MM.1S (cell line): ENCODE measurements around the gene PPARD.
A peak's percentile ranks its signal among the peaks of the same experiment; 100 is the strongest.

Experiments
- DNase-seq: peaks from one replicate; pipeline ENCODE4 v3.0.0-alpha.2; 2015
- H2AFZ ChIP-seq: fragments of 300-600 bp; sonication (generic); 2 replicates; pipeline ENCODE4 v1.6.0; 2016; ENCODE audit warnings: antibody characterized with exemption, low read length
- H3F3A ChIP-seq: fragments of 300-600 bp; sonication (generic); 2 replicates; pipeline ENCODE4 v1.6.1; 2016; ENCODE audit warnings: mild to moderate bottlenecking, antibody characterized with exemption, low read length, moderate library complexity, mixed read lengths; ENCODE audit not compliant: insufficient read depth
- H3K27ac ChIP-seq: fragments of 300-600 bp; sonication (generic); 2 replicates; pipeline ENCODE4 v1.5.1; 2016; ENCODE audit warnings: mild to moderate bottlenecking, low read length
- H3K27me3 ChIP-seq: fragments of 300-600 bp; sonication (generic); replicated peaks from 2 replicates; pipeline ENCODE4 v1.6.0; 2016; ENCODE audit warnings: low read length; ENCODE audit not compliant: insufficient read depth
- H3K36me3 ChIP-seq: fragments of 300-600 bp; sonication (generic); replicated peaks from 2 replicates; pipeline ENCODE4 v1.6.1; 2016; ENCODE audit warnings: mild to moderate bottlenecking, low read length, mixed read lengths; ENCODE audit not compliant: insufficient read depth
- H3K4me1 ChIP-seq: fragments of 300-600 bp; sonication (generic); 2 replicates; pipeline ENCODE4 v1.6.1; 2016; ENCODE audit warnings: low read length, mixed read lengths
- H3K4me2 ChIP-seq: fragments of 300-600 bp; sonication (generic); 2 replicates; pipeline ENCODE4 v1.6.0; 2016; ENCODE audit warnings: low read depth, low read length
- H3K4me3 ChIP-seq: fragments of 300-600 bp; sonication (generic); 2 replicates; pipeline ENCODE4 v1.5.1; 2016; ENCODE audit warnings: low read length, mixed read lengths
- H3K79me2 ChIP-seq: fragments of 300-600 bp; sonication (generic); 2 replicates; pipeline ENCODE4 v1.6.1; 2016; ENCODE audit warnings: mixed run types, low read length, mixed read lengths
- H3K9ac ChIP-seq: fragments of 300-600 bp; sonication (generic); 2 replicates; pipeline ENCODE4 v1.6.1; 2016; ENCODE audit warnings: low read length, mixed read lengths
- H3K9me2 ChIP-seq: fragments of 300-600 bp; sonication (generic); replicated peaks from 2 replicates; pipeline ENCODE4 v1.6.1; 2016; ENCODE audit warnings: mild to moderate bottlenecking, low read length, mixed read lengths; ENCODE audit not compliant: insufficient read depth
- H3K9me3 ChIP-seq: fragments of 300-600 bp; sonication (generic); replicated peaks from 2 replicates; pipeline ENCODE4 v1.6.1; 2016; ENCODE audit warnings: mild to moderate bottlenecking, low read length, mixed read lengths; ENCODE audit not compliant: insufficient read depth
- H4K20me1 ChIP-seq: fragments of 300-600 bp; sonication (generic); 2 replicates; pipeline ENCODE4 v1.6.1; 2016; ENCODE audit warnings: mild to moderate bottlenecking, low read length, moderate library complexity, mixed read lengths; ENCODE audit not compliant: insufficient read depth
- EZH2 ChIP-seq: fragments of 300-600 bp; sonication (generic); optimal IDR thresholded peaks from 2 replicates; pipeline ENCODE3; 2017; ENCODE audit warnings: low read depth, mild to moderate bottlenecking, antibody characterized with exemption, low read length, mixed read lengths
- EZH2phosphoT487 ChIP-seq: fragments of 300-600 bp; sonication (generic); IDR thresholded peaks from 2 replicates; pipeline ENCODE4 v1.6.1; 2018; ENCODE audit warnings: antibody characterized with exemption, low read length
- TF ChIP-seq, protein P1 (sequence below): fragments of 300-600 bp; sonication (generic); IDR thresholded peaks from 2 replicates; pipeline ENCODE4 v1.5.1; 2016; ENCODE audit warnings: antibody characterized with exemption, low read length, mixed read lengths

PPARD gene

DNA sequence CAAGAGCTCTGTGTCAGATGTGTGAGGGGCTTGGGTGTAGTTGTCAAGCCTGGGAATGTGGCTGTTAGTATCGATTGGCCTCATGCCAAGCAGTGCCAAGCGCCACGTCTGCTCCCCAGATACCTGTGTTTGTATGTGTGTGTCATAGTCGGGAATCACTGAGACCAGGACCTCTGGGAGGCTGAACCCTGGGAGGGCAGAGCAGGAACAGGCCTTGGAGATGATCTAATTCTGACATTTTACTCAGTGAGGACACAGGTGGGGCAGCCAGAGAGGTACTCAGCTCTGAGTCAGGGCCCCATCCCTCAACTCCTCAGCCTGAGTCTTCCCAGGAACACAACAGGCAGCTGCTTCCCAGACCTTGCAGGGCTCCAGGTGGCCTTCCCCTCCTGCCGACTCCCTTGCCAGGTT lies 58.5 kb downstream of the PPARD start:
- Histone ChIP-seq H3K36me3 (no peaks in the 10 kb centered on the region), H3K9me3 (no peaks in the 10 kb centered on the region), H3K79me2 (no peaks in the 10 kb centered on the region), H4K20me1 (peaks cover 3% of the 10 kb centered on the region; the same call in 1 of the 2 replicates), H3K4me3 (no peak overlapping the region), H3K4me2 (no peak overlapping the region), H2AFZ (no peak overlapping the region), H3F3A (no peaks in the 10 kb centered on the region), H3K9ac (no peak overlapping the region), H3K4me1 (peaks cover 15% of the 10 kb centered on the region), H3K9me2 (no peaks in the 10 kb centered on the region), H3K27ac (no peak overlapping the region), H3K27me3 (no peaks in the 10 kb centered on the region)
- TF ChIP-seq EZH2 (no peak), EZH2phosphoT487 (no peak)
- TF ChIP-seq, protein P1, sequence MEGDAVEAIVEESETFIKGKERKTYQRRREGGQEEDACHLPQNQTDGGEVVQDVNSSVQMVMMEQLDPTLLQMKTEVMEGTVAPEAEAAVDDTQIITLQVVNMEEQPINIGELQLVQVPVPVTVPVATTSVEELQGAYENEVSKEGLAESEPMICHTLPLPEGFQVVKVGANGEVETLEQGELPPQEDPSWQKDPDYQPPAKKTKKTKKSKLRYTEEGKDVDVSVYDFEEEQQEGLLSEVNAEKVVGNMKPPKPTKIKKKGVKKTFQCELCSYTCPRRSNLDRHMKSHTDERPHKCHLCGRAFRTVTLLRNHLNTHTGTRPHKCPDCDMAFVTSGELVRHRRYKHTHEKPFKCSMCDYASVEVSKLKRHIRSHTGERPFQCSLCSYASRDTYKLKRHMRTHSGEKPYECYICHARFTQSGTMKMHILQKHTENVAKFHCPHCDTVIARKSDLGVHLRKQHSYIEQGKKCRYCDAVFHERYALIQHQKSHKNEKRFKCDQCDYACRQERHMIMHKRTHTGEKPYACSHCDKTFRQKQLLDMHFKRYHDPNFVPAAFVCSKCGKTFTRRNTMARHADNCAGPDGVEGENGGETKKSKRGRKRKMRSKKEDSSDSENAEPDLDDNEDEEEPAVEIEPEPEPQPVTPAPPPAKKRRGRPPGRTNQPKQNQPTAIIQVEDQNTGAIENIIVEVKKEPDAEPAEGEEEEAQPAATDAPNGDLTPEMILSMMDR = no peak
- no peak for DNase-seq

DNA sequence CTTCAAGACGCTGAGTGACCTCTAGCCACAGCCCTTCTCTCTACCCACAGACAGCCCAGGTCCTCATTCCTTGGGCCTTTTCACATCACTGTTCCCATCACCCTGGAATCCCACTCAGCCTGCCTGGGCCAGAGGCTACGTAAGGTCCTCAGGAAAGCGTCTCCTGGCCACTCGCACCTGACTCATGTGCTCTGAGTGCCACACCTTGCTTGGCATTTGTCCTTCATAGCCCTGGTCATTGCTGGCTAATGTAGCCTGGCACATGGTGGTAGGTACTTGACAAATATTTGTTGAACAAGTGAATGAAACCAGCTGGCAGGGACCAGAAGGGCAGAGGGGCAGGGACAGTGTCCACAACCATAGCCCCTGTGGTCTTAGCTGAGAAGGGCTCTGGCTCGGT lies 59.2 kb downstream of the PPARD start:
- TF ChIP-seq, protein P1 = no peak
- no peak for TF ChIP-seq EZH2
- TF ChIP-seq EZH2phosphoT487 = no peak
- H3F3A ChIP-seq = no peaks in the 10 kb centered on the region
- H3K4me1 ChIP-seq = peaks cover 15% of the 10 kb centered on the region
- H3K4me2 ChIP-seq = peak overlapping the region; percentile 42
- H3K9me2 ChIP-seq = no peaks in the 10 kb centered on the region
- no peaks in the 10 kb centered on the region for H3K36me3 ChIP-seq
- H3K9ac ChIP-seq = no peak overlapping the region
- no peak for DNase-seq
- no peaks in the 10 kb centered on the region for H3K9me3 ChIP-seq
- H2AFZ ChIP-seq = no peak overlapping the region
- H3K4me3 ChIP-seq = no peak overlapping the region
- H3K27me3 ChIP-seq = no peaks in the 10 kb centered on the region
- H3K27ac ChIP-seq = no peak overlapping the region
- H4K20me1 ChIP-seq = peaks cover 3% of the 10 kb centered on the region; the same call in 1 of the 2 replicates
- H3K79me2 ChIP-seq = no peaks in the 10 kb centered on the region

DNA sequence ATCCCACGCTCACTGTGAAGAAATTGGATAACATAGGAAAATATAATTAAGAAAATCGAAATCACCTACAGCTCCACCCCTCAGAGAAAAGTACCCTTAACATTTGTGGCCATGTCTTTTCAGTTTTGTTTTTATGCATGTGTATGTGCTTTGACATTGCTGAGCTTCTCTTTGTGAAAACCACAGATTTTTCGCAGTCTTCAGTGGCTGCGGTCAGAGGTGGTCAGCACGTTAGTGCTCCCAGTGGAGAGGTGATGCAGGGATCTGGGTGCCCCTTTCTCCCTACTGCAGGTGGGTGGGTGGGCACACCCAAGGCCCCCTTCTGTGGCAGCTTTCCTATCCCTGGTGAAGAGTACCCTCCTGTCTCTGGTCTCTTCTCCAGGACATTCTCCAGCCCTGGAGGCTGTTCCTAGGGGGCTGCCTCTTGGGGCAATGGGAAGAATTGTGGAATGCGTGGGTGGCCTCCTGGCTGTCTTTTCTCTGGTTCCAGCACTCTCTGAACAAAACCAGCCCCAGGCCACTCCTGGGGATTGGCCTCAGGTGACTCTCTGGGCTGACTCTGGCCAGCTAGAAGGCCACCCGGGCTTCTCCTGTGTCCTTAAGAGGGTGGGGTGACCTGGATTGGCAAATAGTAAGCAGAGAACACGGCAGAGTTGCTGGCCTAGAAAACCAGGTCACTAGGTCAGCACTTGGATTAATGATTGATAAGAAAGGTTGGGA lies 59.9 kb downstream of the PPARD start:
- DNase-seq = peak; percentile 66
- Histone ChIP-seq H3K36me3 (no peaks in the 10 kb centered on the region), H3F3A (no peaks in the 10 kb centered on the region), H3K4me1 (peaks cover 15% of the 10 kb centered on the region), H3K9ac (no peak overlapping the region), H3K27me3 (no peaks in the 10 kb centered on the region), H3K4me3 (no peak overlapping the region), H3K27ac (no peak overlapping the region), H2AFZ (no peak overlapping the region), H3K79me2 (no peaks in the 10 kb centered on the region), H3K4me2 (peak overlapping the region; percentile 42), H4K20me1 (peaks cover 3% of the 10 kb centered on the region; the same call in 1 of the 2 replicates), H3K9me2 (no peaks in the 10 kb centered on the region), H3K9me3 (no peaks in the 10 kb centered on the region)
- no peak for TF ChIP-seq EZH2phosphoT487
- TF ChIP-seq, protein P1 = peak; percentile 40
